Effector memory CD4-positive, alpha-beta T cell (primary cell): ENCODE measurements around the gene TRIM54.

Source experiments
- DNase-seq, 3 donors: peaks; one replicate each; pipeline ENCODE4 v3.0.0-alpha.2; 2020
- H3K27ac ChIP-seq: 2 replicates; pipeline ENCODE4 v1.7.0; 2013; ENCODE audit warnings: mild to moderate bottlenecking, low read length, moderate library complexity; ENCODE audit not compliant: insufficient read depth, poor library complexity, severe bottlenecking
- H3K27me3 ChIP-seq: replicated peaks from 2 replicates; pipeline ENCODE4 v1.7.0; 2013; ENCODE audit warnings: mild to moderate bottlenecking, low read length; ENCODE audit not compliant: insufficient read depth, control insufficient read depth, poor library complexity, severe bottlenecking
- H3K36me3 ChIP-seq: 2 replicates; pipeline ENCODE4 v1.7.0; 2013; ENCODE audit warnings: mild to moderate bottlenecking, low read length, moderate library complexity; ENCODE audit not compliant: control insufficient read depth, insufficient read depth
- H3K4me1 ChIP-seq: 2 replicates; pipeline ENCODE4 v1.7.0; 2013; ENCODE audit warnings: low read length, mild to moderate bottlenecking; ENCODE audit not compliant: control insufficient read depth, insufficient read depth, poor library complexity, severe bottlenecking
- H3K4me3 ChIP-seq: 2 replicates; pipeline ENCODE4 v1.7.0; 2013; ENCODE audit warnings: low read length, low read depth, mild to moderate bottlenecking; ENCODE audit not compliant: insufficient read depth, poor library complexity, severe bottlenecking
- H3K9me3 ChIP-seq: 2 replicates; pipeline ENCODE4 v1.7.0; 2013; ENCODE audit warnings: mild to moderate bottlenecking, low read length, moderate library complexity; ENCODE audit not compliant: control insufficient read depth

TRIM54 gene

GRCh38 chr2:27322301-27322765 is 40.1 kb downstream of the TRIM54 start:
- Histone ChIP-seq H3K9me3 (no peaks in the 10 kb centered on the region), H3K27me3 (no peaks in the 10 kb centered on the region), H3K36me3 (peaks cover 12% of the 10 kb centered on the region), H3K27ac (peak overlapping the region; percentile 95), H3K4me1 (peaks cover 13% of the 10 kb centered on the region), H3K4me3 (peak overlapping the region; percentile 88)
- DNase-seq, result no peak

GRCh38 chr2:27322766-27323595 is 40.8 kb downstream of the TRIM54 start, which contains the start of gene MPV17:
Gene MPV17 (minus strand): TSS chr2:27323097. CDS start chr2:27322517, 580 bp downstream.
- Histone ChIP-seq H3K27me3 (no peaks in the 10 kb centered on the region), H3K9me3 (no peaks in the 10 kb centered on the region), H3K4me3 (peak within 1 kb of the TSS; percentile 88), H3K27ac (peak within 1 kb of the TSS; percentile 95), H3K36me3 (peaks cover 15% of the 10 kb centered on the region), H3K4me1 (peaks cover 13% of the 10 kb centered on the region)
- DNase-seq, result peak; percentile 71 to 80 (median 73)

GRCh38 chr2:27323596-27324285 is 41.5 kb downstream of the TRIM54 start:
- H3K4me3 ChIP-seq, result peak overlapping the region; percentile 88
- peaks cover 22% of the 10 kb centered on the region for H3K36me3 ChIP-seq
- peaks cover 13% of the 10 kb centered on the region for H3K4me1 ChIP-seq

GRCh38 chr2:27324720-27325119 is 42.5 kb downstream of the TRIM54 start:
- Histone ChIP-seq H3K27me3 (no peaks in the 10 kb centered on the region), H3K4me3 (no peak overlapping the region), H3K27ac (no peak overlapping the region), H3K9me3 (no peaks in the 10 kb centered on the region), H3K4me1 (peaks cover 13% of the 10 kb centered on the region), H3K36me3 (peaks cover 30% of the 10 kb centered on the region)
- no peak for DNase-seq

More at GRCh38 chr2:27323596-27324285, 41.5 kb downstream of the TRIM54 start:
- Histone ChIP-seq H3K9me3 (no peaks in the 10 kb centered on the region), H3K27ac (peak overlapping the region; percentile 95), H3K27me3 (no peaks in the 10 kb centered on the region)
- DNase-seq, result no peak

GRCh38 chr2:27335311-27335710 is 53.1 kb downstream of the TRIM54 start:
- Histone ChIP-seq H3K27ac (no peak overlapping the region), H3K4me1 (no peaks in the 10 kb centered on the region), H3K27me3 (no peaks in the 10 kb centered on the region), H3K9me3 (no peaks in the 10 kb centered on the region), H3K36me3 (peaks cover 55% of the 10 kb centered on the region), H3K4me3 (no peak overlapping the region)
- DNase-seq, result no peak

- peaks cover 58% of the 10 kb centered on the region for H3K36me3 ChIP-seq
- H3K4me3 ChIP-seq, result no peak overlapping the region
- no peaks in the 10 kb centered on the region for H3K27me3 ChIP-seq
- DNase-seq, result no peak
- H3K9me3 ChIP-seq, result no peaks in the 10 kb centered on the region
- no peak overlapping the region for H3K27ac ChIP-seq
- H3K4me1 ChIP-seq, result no peaks in the 10 kb centered on the region
These were observed 53.9 kb downstream of the TRIM54 start for GRCh38 chr2:27336173-27336572.

- Histone ChIP-seq H3K27ac (no peak overlapping the region), H3K27me3 (no peaks in the 10 kb centered on the region), H3K4me1 (peaks cover 7% of the 10 kb centered on the region), H3K9me3 (no peaks in the 10 kb centered on the region), H3K4me3 (no peak overlapping the region), H3K36me3 (peaks cover 20% of the 10 kb centered on the region)
- no peak for DNase-seq
These were observed 65.4 kb downstream of the TRIM54 start for GRCh38 chr2:27347641-27348040.

GRCh38 chr2:27350106-27350693 is 68.0 kb downstream of the TRIM54 start:
- H3K4me3 ChIP-seq, result no peak overlapping the region
- peaks cover 9% of the 10 kb centered on the region for H3K36me3 ChIP-seq
- H3K27ac ChIP-seq, result no peak overlapping the region
- H3K4me1 ChIP-seq, result peaks cover 11% of the 10 kb centered on the region
- no peaks in the 10 kb centered on the region for H3K27me3 ChIP-seq
- no peak for DNase-seq
- H3K9me3 ChIP-seq, result no peaks in the 10 kb centered on the region

GRCh38 chr2:27351802-27352598 is 69.8 kb downstream of the TRIM54 start:
- peaks cover 15% of the 10 kb centered on the region for H3K4me1 ChIP-seq

More at GRCh38 chr2:27351802-27352598, 69.8 kb downstream of the TRIM54 start:
- no peak for DNase-seq
- no peaks in the 10 kb centered on the region for H3K9me3 ChIP-seq
- peaks cover 6% of the 10 kb centered on the region for H3K36me3 ChIP-seq
- no peak overlapping the region for H3K27ac ChIP-seq
- no peaks in the 10 kb centered on the region for H3K27me3 ChIP-seq
- H3K4me3 ChIP-seq, result no peak overlapping the region
